NCI-H187 treated with DMSO at 0.1 percent for 48 hours (cell line): ENCODE results near the gene ADAMTSL4.

Source experiments
- DNase-seq: peaks from one replicate; lab custom pipeline; 2025; lab: John Stamatoyannopoulos, UW

The ADAMTSL4 gene

GRCh38 chr1:150534002-150534401, 15.2 kb upstream of the ADAMTSL4 start:
- no peak for DNase-seq

DNA sequence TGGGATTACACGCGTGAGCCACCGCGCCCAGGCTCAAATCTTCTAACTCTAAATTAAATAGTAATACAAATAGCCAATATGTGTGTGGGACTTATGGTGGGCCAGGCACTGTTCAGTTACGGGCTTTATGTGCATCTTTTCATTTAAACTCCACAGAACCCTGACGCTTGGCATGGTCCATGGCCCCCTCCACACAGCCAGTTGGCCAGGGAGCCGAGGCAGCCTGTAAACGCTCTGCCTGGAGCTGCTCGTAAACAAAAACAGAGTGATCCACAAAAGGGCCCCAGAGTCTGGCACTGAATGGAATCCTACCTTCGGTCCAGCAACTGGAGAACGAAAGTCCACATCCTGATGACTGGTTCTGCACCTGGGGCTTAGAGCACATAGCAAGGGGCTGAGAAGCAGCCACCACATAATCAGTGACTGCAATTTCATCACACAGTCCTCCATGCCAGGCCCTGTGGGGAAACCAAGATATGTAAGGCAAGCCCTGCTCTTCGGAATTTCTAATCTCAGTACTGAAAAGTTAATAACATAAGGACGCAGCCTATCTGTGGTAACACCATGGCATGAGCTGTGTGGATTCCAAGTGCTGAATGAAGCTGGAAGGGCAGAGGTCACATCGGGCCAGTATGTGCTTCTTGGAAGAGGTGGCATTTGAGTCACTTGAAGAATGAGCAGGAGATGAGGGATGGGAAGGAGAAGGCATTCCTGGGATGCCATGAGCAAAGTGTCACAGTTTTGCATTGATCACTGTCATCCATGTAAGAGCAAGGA, 13.5 kb upstream of the ADAMTSL4 start:
- no peak for DNase-seq

DNA sequence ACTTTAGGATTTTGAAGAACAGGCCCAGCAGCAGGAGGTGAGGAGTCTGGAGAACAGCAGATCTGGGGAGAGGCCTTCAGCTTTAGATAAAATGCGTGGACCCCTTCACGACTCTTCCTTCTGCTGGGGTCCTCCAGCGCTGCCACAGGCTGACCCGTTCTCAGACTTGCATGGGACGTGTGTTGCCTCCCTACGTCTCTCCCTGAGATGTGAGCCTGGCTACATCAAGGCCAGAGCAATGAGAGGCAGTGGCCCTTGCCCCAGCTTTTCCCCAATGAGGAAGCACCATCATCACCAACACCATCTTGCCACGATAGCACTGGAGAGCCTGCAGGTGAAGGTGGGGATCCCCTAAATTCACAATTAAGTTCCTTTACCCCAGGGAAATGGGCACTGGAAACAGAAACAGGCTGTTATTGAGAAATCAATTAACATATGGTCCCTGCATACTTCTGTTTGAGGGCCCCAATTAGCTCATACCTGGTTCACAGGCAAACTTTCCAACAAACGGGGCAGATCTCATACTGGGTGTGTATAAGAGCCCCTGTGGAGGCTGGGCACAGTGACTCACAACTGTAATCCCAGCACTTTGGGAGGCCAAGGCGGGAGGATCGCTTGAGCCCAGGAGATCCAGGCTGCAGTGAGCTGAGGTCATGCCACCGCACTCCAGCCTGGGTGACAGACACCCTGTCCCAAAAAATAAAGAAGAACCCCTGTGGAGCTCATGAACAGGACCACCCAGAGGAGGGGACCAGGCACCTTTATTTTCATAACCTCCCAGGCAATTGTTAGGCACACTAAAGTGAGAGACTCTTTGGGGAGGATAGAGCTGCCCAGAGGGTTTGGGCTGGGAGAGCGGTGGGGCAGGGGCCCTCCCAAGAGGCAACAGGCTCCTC, 12.1 kb upstream of the ADAMTSL4 start:
- DNase-seq, result no peak

- DNase-seq, result no peak
Measured at GRCh38 chr1:150537732-150538684, 11.2 kb upstream of the ADAMTSL4 start.

GRCh38 chr1:150543500-150544143, 5.6 kb upstream of the ADAMTSL4 start:
- DNase-seq, result no peak

DNA sequence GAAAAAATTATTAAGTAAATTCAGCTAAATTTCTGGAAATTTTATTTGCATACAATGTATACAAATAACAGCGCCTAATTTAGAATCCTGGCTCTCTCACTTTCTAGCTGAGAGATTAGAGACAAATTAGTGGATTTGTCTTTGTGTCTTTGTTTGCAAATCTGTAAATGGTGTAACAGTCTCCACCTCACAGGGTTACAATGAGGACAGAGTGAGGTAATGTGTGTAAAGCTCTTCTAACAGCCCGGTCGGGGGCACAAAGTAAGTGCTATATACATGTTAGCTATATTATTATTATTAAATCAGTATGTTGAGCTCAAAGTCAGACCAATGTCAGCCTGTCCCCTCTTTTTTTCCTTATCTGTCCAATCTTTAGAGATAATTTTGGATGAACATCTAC, 5.0 kb upstream of the ADAMTSL4 start:
- no peak for DNase-seq

DNA sequence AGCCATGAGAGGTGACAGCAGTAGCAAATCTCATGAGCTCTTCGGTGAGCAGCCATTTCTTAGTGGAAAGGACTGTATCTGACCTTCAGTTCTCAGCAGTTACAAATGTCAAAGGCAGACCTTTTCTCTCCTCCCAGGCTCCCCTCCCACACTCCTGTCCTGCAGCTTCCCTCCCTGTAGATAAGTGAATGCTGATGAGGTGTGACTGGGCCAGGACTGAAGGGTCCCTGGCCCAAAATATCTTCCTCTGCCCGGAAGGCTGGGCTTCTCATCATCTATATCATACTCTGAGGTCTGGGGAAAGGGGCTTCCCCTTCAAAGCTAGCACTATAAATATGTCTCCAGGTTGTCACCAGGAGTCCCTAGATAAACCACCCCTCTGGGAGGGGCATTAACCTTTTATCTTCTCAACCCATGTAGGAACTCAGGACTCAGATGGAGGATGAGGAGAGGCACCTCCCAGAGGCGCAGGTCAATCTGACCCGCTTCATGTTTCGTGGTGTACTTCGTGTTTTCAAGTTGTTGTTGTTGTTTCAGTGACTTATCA, 3.6 kb upstream of the ADAMTSL4 start:
- no peak for DNase-seq

- no peak for DNase-seq
Measured at GRCh38 chr1:150546294-150546937, 2.8 kb upstream of the ADAMTSL4 start.

GRCh38 chr1:150548324-150548631, 930 bp upstream of the ADAMTSL4 start:
- DNase-seq, result no peak

DNA sequence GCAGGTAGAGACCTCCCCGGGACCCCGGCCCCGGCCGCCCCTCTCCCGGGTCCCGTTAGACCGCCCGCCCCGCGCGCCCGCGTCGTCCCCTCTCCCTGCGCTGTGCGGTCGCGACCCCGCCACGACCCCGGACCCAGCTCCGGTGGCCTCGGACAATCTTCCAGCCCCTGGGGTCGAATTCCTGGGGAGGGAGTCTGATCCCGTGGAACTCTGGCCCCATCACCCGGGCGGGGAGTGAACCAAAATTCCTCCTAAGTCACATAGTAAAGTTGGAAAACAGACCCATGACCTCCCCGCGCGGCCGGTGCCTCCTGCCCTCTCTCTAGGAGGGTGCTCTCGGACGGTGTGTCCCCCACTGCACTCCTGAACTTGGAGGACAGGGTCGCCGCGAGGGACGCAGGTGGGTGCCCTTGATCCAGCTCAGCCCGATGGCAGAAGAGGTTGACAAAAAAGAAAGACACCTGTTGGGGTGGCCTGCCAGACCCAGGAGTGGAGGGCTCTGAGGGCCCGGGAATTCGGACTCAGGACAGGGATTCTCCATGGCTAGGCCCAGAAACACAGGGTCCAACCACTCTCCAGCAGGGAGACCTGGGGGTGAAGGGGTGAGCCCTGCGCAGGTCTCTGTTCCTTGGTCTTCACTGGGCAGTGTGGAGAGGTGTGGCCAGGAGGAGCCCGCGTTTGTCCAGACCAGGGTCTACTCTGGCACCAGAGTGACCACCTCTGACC, 451 bp downstream of the ADAMTSL4 start:
- no peak for DNase-seq

DNA sequence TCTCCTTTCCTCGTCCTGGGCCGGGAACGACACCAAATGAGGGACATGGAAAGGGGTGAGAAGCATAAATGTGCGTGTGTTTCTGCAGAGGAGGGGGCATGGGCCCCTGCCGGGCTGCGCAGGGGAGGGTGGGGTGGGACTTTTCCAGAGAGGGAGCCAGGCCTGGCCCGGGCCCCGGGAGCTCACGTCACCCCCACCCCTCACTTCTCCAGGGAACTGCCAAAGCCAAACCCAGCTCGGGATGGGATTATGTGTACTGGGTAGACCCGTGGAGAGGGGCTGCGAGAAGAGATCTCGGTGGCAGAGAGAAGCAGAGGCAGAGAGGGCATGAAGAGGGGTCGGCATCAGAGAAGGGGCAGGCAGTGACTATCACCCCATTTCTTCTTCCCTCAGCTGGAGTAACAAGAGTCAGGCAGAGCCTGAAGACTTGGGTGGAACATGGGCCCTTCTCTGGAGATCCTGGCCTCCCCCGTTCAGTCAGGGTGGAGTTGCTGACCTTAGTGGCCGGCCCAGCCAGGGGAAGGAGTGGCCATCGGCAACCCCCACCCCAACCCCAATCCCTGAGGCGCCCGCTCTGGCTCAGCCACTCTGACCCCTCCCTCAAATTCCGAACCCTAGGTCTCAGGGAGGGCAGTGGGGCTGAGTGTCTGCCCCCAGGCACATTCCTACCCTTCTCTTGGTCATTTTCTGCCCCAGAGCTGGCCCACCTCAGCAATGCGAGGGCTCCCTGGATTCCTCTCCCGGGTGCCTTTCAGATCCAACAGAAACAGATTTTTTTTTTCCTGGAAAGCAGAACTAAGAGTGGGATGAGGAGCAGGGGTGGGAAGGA, 1.2 kb downstream of the ADAMTSL4 start:
- no peak for DNase-seq

- no peak for DNase-seq
Measured at GRCh38 chr1:150551051-150551783, 2.0 kb downstream of the ADAMTSL4 start.

- no peak for DNase-seq
Measured at GRCh38 chr1:150551784-150552127, 2.5 kb downstream of the ADAMTSL4 start.

- no peak for DNase-seq
Measured at GRCh38 chr1:150552128-150552910, 3.1 kb downstream of the ADAMTSL4 start.

GRCh38 chr1:150552911-150553289, 3.7 kb downstream of the ADAMTSL4 start:
- no peak for DNase-seq

GRCh38 chr1:150553392-150554085, 4.3 kb downstream of the ADAMTSL4 start:
- DNase-seq, result no peak

- DNase-seq, result no peak
Measured at GRCh38 chr1:150554086-150554452, 4.9 kb downstream of the ADAMTSL4 start.
